ENCODE data around the gene EYA2.
"Not testable (repeated sequence)": the region's sequence is repeated elsewhere in the genome, so short reads cannot be mapped to it uniquely, and the experiment has no call there.

EYA2 gene

DNA sequence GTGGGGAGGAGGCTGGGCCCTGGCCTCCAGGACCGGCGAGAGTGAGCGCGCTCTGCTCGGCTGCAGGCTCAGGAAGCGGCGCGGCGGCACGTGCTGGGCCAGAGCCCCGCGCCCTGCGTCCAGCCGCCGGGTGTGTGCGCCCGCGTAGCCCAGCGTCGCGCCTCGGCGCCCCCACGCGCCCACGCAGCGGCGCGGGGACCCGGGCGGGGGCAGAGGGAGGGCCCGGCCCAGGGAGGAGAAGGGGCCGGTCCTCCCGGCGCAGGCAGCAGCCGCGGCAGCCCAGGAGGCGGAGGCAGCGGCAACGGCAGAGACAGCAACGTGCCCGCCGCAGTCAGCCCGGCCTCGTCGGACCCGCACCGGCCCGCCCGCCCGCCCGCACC is at the start of gene EYA2:
EYA2 (plus strand) TSS at position 265 of the 380 bp plus-strand sequence. CDS start 95,168 bp downstream, outside the sequence.
- peak; percentile 11 for DNase-seq (ENCODE audit: low spot score)

DNA sequence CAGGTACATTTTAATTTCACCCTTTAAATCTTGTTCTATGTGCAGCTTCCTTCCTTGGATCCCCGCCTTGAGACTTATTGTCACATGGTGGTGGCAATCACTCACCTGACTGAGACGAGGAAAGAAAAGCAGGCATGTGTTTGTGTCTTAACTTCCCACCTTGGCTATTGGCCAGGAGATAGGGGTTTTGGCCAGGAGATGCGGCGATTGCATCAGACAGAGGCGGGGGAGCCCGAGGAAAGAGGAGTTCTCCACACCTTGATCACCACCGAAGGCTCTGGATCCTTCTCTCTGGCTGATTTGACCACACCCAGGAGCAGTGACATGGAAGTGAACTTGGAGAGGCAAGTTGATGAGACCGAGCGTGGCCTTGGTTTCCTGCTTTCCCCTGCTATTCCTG is 49.7 kb upstream of the EYA2 start:
- no peak for DNase-seq (ENCODE audit: low spot score)

DNA sequence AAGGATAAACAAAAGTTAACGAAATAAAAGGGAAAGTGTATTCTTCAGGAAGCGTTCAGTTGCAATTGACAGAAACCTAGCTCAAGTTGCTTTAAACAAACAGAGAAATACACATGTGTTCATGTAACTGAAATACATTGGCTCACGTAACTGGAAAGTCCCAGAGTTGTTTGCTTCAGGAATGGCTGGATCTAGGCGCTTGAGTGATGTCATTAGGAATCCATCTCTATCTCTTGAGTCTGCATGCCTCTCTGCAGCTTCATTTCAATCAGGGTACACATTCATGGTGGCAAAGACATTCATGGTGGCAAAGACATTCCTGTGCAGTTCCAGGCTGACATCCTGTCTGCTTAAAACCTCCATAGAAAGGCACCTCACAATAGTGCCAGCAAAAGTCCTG is 45.4 kb upstream of the EYA2 start:
- no peak for DNase-seq (ENCODE audit: low spot score)

DNA sequence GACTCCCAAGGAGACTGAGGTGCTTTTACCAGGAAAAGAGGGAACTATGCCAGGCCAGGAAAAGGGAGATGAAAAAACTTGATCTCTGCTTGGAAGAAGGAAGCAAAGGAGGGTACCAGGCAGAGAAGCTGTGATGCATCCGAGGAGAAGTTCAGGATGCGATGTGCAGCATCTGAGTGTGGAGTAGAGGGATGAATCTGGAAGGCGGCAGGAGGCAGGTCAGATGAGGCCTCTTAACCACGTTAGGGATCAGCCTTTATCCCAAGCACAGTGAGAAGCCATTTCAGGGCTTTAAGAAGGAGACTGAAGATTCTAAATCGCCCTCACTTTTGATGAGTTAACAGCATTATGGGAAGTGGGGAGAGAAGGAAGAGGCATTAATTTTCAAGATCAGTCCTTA is 44.9 kb upstream of the EYA2 start:
- DNase-seq (ENCODE audit: low spot score) = no peak

- DNase-seq (ENCODE audit: low spot score) = no peak
Measured at GRCh38 chr20:46850416-46850815, 44.2 kb upstream of the EYA2 start.

DNA sequence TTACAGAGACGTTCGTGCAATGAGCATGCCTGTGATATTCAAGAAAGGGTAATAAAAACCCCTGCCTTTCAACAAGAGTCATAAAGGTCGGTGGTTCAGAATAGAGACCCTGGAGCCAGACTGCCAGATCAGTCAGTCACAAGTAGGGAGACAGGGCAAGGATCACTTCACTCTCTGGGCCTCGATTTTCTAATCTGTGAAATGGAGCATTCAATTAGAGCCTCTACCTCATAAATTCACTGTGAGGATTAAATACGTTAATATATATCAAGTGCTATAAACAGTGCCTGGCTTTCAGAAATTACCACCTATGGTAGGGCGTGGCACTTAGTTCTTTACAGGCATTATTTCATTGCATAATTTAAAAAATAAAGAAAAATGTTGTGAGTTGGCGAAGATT is 43.7 kb upstream of the EYA2 start:
- DNase-seq (ENCODE audit: low spot score) = no peak

- no peak for DNase-seq (ENCODE audit: low spot score)
Measured at GRCh38 chr20:46851746-46852145, 42.9 kb upstream of the EYA2 start.

GRCh38 chr20:46852313-46852712 is 42.3 kb upstream of the EYA2 start:
- no peak for DNase-seq (ENCODE audit: low spot score)

- no peak for DNase-seq (ENCODE audit: low spot score)
Measured at GRCh38 chr20:46853926-46854325, 40.7 kb upstream of the EYA2 start.

DNA sequence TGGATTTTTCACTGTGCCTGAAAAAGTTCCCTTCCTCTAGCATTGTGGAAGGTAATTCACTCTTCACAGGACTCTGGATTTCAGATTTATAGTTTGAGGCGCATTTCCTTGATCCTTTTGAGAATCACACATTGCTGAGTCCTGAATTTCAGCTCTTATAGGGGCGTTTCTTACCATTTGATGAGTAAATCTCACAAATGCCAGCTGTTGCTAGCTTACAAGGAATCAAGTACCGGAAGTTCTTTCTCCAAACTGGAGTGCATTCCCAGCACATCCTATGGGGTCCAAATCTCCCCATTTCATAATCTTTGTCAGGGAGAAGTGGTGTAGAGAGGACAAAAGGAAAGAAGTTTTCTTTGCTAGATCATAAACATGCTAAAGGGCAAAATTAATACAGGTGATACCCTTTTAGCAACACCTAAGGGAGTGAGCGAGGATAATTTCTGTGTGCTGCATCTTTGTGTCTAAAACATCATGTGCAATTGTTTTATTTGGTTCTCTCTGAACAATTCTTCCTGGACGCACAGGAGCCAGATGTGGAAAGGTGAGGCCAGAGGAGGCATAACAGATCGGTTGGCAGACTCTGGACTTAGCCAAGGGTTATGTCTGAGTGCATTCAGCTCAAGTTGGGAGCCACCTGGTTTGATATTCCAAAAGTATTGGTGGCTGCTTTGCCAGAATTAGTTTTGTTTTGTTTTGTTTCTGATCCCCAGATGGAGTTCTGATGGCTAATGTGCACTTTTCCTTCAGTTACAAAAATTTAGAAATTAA is 37.4 kb upstream of the EYA2 start:
- DNase-seq (ENCODE audit: low spot score) = no peak

- DNase-seq (ENCODE audit: low spot score) = no peak
Measured at GRCh38 chr20:46865824-46866223, 28.8 kb upstream of the EYA2 start.

DNA sequence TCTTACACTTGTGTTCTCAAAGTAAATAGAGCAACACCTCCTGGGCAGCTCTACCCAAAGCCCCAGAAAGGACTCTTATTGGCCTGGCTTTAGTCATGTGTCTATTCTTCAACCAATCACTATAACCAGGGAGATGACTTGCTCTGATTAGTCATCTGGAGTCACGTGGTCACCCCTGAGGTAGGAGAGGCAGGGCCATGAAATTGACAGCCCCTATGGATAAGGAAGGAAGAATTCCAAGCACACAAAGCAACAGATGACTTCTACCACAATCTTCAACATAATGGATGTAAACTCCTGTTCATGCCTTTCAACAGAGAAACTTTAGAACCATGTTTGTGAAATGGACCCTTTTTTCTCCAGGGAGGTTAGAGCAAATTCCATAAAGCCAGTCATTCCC is 24.6 kb upstream of the EYA2 start:
- DNase-seq (ENCODE audit: low spot score) = no peak

DNA sequence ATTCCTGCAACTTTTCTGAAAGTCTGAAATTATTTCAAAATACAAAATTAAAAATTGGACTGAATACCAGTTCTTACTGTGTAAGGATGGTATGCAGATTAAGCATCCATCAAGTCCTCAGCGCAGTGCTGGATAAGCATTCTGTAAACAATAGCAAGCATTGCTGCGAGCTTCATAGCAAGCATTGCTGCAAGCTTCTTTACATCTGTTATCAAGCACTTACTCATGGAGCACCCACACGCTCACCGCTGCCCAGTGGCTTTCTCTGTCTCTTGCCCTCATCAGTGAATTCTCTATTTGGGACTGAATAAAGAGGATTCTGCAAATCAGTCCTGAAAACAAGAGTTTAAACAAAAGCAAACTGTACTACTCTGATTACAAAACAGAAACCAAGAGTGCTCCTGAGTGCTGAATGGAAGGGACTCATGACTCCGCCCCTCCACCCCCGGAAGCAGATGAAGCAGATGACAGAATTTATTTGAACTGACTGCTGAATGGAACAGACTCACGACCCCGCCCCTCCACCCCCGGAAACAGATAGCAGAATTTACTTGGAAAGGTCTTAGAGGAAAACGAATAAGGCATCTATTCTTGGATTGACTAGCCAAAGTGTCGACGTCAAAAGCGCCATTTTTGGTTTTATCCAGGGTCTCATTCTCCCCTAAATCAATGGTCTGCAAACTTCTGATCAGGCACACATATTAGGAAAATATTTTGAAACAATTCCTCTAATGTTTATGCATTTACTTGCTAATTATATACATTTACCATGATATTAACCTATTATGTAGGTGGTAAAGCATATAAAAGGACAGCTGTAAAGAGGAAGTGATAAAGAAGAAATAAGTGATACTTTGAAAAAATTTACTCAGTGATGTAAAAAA is 22.1 kb upstream of the EYA2 start:
- DNase-seq (ENCODE audit: low spot score) = no peak

- DNase-seq (ENCODE audit: low spot score) = no peak
Measured at GRCh38 chr20:46875059-46875458, 19.6 kb upstream of the EYA2 start.

DNA sequence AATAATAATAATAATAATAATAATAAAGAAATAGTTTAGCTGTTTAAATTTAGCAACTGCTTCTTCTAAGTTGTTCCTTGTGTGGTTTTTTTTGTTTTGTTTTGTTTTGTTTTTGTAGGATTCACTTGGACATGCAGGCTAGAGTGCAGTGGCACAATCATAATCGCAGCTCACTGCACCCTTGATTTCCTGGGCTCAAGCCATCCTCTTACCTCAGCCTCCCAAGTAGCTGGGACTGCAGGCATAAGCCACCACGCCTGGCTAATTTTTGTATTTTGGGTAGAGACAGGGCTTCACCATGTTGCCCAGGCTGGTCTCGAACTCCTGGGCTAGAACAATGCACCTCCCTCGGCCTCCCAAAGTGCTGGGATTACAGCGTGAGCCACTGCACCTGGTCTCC is 15.3 kb upstream of the EYA2 start:
- DNase-seq (ENCODE audit: low spot score) = no peak

DNA sequence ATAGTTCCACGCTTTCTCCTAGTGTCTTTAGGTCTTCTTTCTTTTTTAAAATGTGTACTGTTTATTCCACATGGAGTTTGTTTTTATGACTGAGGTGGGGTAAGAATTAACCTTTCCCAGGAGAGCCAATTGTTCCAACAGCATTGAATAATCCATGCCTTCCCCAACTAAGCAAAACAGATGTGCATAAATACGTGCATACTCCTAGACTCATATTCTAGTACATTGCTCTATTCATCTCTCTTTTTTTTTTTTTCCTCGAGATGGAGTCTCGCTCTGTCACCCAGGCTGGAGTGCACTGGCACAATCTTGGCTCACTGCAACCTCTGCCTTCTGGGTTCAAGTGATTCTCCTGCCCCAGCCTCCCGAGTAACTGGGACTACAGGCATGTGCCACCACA is 14.7 kb upstream of the EYA2 start:
- not testable (repeated sequence) for DNase-seq (ENCODE audit: low spot score)

DNA sequence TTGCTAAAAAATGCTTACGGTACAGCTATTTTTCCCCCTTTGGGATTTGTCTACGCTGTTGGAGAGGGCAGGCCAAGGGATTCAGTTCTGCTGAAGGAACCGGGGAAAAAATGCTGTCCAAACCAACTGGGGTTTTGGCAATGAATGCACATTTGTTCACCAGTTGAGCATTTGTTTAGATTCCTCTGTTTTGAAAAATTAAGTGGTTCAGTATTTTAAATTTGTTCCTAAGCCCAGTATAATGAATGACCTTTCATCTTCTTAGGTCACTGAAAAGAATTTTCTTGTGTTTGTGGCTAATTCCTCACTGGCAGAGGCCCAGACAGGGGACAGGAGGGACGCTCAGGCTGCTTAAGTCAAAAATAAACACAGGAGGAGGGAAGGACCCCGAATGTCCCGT is 10.8 kb upstream of the EYA2 start:
- DNase-seq (ENCODE audit: low spot score) = no peak

DNA sequence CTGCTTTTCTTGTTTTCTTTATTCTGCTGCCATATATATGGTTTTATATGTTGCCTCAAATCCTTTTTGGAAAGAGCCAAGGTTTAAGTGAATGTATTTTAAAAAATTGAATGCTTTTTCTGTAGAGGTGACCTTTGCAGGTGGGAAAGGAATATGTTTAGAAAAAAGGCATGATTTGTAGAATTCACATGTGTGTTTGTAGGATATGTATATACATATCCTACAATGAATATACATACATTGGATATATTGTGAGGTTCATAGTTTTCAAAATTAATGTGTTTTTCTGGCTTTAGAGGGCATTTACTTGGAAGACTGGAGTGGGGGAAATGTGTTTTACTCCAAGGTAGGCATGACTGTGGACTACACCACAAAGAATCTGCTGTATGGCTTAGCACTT is 4.0 kb upstream of the EYA2 start:
- no peak for DNase-seq (ENCODE audit: low spot score)

DNA sequence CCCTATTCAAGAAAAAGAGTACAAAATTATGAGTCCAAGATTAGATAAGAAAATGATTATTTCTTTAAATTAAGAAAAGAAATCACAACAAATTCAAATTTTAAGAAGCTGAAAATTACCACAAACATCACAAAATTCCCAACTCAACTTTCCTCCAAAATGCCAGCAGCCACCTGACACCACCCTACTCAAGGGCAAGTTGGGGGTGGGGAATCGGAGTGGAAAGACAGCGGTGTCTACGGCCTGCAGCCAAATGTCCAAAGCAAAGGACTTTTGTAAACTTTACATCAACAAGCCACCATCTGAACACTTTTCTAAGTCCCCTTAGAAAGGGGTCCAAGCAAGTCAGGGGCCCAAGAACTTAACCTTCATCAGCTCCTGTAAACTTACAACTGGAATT is 1.6 kb upstream of the EYA2 start:
- no peak for DNase-seq (ENCODE audit: low spot score)

DNA sequence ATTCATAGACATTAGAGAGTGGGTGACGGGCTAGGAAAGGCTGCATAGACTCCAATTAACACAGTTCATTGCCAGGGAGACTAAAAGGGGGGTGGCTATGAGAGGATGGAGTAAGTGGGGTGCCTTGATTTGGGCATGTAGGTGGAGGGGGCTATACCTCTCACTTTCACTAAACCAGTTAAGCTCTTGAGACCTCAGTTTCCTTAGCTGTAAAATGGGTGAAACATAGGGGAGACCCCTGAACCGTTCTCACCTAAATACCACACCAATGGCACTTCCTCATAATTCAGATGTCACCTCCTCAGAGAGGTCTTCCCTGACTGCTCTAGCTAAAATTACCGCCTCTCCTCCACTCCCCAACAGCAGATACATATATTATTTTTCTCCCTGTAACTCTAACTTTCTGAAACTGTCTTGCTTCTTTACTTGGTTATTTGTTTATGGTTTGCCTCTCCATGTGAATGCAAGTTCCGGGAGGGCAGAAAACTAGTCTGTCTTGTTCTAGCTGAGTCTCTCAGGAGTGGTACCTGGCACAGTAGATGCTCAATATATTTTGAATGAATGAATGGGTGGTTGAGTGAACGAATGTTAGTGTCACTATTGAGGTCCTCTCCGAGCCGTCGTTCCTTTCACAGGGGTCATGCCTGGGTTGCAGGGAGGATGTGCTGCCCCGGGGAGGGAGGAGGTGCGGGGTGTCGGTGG is 615 bp upstream of the EYA2 start:
- no peak for DNase-seq (ENCODE audit: low spot score)

DNA sequence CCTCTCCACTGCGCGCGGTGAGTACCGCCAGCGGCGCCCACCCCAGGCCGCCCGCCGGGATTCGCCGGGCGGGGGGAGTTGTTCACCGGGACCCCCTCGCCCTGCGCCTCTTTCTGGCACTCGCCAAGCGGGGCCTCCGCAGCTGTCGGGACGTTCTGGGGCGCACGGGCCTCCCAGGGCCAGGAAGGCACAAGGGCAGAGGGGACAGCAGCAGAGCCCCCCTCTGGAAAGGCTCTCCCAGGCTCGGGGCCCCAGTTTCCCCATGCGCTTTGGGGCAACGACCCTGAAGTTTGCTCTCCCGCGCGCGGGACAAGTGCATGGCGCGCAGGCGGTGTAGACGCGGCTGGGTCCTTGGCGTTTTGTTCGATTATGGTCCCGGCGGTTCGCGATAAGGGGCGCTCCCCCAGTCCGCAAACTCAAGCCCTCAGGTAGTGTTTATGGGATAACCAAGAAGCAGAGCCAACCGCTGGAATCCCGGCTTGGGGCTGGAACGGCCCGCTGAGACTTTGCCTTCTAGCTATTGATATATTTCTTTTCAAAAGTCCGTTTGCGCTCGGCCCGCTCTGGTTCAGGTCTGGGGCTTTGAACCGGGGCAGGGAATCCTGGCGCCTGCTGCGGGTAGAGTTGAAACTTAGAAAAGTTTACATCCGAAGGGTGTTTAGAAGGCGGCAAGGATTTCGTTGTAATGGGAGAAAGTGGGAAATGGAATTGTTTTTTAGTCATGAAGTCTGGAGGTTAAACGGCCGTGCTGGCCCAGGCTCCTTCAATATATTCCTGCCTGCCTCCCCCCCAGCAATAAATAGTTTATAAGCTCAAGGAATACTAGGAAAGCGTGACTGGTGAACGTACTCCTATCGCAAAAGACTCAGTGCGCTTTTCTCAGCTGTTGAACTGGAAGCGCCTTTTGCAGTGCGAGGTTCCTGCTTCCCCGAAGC is 595 bp downstream of the EYA2 start:
- DNase-seq (ENCODE audit: low spot score) = no peak

- DNase-seq (ENCODE audit: low spot score) = no peak
Measured at GRCh38 chr20:46895906-46896242, 1.2 kb downstream of the EYA2 start.
